NOMO-1 treated with DMSO at 0.1 percent for 48 hours (cell line): Measurements from ENCODE around the gene PSD2.

Experiments
- DNase-seq: peaks from one replicate; lab custom pipeline; 2025; ENCODE audit not compliant: unreplicated experiment; lab: John Stamatoyannopoulos, UW

PSD2 gene

DNA sequence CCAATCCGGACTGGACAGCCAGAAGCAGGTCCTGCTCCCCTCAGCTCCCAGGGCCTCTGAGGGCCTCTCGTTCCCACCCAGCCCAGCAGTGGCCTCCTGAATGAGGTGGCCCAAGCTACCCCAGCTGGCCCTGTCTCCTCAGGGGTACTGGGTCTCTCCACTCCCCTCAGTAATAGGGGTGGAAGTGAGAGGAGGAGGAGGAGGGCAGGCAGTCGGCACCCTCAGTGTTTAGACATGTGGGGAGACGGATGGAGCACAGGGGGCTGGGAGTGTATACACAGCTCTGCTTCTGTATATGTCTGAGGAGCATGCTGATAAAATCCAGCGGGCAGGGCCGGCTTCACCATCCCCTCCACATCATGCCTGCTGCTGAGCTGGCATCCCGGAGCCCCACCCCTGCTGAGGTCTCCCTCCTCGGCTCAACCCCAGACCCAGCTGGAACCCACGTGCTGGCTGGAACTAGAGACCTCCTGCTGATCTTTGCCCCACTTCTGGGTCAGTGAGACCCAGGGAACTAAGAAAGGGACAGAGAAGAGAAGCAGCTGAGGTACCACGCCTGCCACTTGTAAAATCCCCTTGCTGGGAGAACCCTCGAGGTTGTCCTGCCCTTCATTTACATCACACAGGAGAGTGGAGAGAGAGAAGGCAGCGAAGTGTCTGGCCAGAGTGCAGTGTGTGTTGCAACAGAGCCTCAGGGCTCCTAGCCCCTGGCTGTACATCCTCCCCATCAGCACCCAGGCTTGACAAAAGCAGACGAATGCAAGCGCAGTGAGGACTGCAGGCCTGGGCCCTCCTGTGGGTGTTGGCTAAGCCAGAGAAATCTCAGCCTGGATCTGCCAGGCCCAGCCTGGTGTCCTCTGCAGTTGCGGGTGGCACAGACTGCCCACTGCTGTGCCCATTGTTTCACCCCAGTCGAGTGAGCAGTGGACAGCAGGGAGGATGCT, 77.5 kb downstream of the PSD2 start:
- DNase-seq, result no peak

DNA sequence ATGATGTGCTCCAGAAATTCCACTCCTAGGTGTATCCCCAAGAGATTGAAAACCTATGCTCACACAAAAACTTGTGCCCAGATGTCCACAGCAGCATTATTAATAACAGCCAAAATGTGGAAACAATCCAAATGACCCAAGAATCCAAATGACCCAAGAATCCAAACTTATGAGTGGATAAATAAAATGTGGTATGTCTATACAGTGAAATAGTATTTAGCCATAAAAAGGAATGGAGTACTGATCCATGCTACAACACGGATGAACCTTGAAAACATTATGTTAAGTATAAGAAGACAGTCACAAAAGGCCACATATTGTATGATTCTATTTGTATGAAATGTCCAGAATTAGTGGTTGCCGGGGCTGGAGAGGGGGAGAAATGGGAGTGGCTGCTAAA, 80.3 kb downstream of the PSD2 start:
- DNase-seq, result no peak

DNA sequence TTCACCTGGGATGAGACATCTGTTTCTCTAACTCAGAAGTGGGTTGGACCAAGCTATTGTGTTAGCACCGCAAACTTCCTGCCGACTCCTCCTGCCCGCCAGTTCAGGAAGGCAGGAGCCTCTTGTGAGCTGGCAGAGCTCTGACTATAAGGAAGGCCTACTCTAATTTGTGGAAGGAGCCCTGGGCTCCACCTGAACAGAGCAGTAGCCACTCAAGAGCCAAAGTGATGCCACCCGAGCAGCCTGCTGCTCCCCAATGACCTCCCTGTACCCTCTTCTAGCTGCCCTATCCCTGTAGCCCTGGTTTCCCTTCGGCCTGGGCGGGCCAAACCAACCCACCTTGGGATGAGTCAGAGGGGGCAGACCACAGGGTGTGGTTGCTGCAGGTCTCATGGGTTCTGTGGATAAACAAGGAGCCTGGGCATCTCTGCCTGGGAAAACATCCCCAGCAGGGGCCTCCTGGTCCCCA, 81.6 kb downstream of the PSD2 start:
- DNase-seq, result no peak

DNA sequence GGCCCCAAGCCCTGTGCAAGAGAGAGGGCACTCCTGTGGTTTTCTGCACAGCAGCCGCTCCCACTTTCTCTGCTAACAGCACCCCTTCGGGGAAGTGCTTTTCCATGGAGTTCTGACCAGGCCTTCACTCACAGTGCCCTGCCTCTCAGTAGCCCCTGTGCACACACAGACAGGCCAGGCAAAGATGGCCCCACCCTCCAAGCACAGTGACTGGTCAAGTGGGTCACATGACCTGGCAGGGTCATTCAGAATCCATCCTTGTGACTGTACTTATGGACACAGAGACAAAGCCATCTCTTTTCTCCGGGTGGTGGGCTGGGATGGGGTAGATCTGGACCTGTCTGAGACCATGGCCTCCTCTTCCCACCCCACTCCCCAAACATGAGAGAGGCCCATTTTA, 82.5 kb downstream of the PSD2 start:
- no peak for DNase-seq

DNA sequence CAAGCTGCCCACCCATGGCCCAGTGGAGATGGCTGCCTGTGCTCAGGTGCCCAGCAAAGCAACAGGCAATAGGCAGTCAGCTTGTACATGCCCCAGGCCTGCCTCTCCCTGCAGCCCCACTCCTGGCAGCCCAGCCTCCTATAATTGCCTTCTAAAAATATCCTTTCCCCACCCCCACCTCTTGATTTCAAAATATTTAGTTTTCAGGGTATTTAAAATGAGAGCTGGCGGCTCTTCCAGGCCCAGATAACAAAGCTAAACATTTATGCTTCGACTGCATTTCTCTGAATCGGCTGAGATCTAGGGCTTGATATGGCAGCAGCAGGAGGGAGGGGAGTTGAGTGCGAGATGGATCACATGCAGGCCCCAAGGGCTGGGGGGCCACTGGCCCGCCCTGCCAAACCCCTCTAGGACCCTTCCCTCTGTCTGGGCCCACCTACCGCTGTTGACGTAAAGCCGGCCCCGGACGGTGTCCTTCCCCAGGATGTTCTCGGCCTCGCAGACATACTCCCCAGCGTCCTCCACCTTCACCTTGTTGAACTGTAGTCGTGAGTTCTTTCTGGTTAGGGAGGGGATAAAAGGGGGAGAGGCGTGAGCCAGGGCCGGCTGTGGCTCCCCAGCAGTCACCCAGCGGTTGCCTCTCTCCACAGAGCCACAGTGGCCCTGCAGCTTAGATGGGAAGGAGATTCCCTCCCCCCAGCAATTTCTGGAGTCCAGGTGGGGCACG, 85.0 kb downstream of the PSD2 start:
- no peak for DNase-seq

DNA sequence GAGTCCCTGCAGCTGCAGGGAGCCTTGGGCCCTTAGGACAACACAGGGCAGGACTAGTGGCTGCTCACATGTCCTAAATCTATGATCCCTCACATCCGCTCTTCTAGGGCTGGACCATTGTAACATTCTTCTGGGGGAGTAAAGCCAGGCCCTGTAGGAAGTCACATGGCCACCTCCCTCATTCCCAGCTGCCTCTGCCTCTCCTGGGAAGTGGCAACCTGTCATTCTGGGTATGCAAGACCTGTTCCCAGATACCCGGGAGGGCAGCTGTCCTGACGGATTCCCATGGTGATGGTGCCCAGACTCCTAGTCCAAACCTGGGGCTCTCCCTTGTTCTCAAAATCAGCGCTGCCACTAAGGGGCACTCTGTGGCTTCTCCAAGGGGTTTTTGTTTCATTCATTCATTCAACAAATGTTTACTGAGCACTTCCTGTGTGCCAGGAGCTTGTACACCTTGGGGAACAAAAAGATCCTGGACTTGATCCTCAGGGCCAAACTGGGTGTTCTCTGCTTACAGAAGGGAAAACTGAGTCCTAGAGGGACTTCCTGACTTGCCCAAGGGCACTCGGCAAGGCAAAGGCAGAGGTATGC, 85.6 kb downstream of the PSD2 start:
- no peak for DNase-seq

DNA sequence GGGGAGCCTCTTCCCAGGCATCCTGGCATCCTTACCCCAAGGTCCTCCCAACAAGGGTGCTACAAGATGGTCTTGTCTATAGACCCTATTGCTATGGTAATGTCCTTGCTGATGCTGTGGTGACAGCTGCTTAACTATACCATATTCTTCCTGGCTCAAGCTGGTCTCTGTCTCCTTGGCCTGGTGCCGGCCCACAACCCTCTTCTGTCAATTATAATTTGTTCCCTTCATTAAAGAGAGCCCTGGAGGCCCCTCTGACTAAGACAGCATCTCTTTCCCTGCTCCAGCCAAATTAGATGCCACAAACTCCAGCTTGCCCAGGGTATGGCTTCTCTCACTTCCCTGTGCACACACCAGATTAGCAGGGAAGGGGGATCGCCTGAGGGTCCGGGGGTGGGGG, 86.7 kb downstream of the PSD2 start:
- no peak for DNase-seq

DNA sequence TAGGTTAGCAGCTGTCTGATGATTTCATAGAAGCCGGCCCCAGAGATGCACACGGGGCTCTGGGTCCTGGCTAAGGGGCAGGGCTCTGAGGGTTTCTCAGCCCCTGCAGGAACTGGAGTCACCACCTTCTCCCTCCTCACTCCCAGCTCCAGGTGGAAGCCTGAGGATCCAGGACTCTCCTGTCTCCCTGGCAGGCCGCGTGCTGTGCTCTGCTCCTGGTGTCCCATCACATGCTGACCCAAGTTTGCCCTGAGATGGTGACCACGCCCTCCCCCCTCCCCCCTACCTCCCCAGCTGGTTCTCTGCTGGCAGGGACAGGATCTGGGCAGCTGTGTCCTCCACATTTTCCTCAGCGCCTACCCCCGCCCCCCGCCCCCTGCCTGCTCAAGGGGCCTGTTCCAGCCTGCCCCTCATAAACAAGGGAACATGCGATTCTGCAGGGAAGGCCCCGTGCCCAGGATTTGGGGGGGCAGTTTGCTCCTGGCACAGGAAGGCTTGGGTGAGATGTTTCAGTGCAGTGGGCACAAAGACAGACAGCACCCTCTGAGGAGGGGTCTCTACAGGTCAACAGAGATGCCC, 87.4 kb downstream of the PSD2 start:
- DNase-seq, result no peak

DNA sequence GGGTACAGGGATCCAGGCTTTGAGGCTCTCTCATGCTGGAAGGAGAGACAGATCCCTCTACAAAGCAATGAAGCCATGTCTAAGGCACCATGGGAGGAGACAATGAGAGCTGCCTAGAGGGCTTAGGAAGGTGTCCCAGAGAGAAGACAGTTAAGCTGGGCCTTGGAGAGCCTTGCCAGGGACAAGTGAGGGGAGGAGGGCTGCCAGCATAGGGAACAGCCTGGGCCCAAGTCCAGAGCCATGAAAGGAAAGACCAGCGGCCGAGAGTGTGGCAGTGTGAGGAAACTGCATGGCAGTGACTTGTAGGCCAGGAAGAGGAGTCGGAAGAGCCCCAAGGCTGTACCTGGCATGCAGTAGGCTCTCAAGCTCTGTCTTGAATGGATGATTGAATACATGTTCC, 88.5 kb downstream of the PSD2 start:
- no peak for DNase-seq

DNA sequence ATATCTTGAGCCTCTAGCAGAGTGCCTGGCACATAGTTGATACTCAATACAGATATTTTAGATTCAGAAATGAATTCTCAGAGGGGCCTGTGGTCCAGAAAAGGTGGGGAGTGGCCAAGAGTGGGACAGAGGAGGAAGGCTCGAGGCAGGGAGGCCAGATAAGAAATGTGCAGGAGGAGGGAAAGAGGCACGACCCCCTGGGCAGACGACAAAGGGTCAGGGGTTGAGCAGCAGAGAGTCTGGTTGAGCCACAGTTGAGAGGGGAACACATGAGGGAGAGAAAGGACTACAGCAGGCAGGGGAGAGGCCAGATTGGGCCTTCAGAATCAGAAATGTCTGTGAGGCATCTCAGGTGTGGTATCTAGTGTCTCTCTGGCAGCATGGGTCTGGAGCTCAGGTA, 89.1 kb downstream of the PSD2 start:
- DNase-seq, result no peak

DNA sequence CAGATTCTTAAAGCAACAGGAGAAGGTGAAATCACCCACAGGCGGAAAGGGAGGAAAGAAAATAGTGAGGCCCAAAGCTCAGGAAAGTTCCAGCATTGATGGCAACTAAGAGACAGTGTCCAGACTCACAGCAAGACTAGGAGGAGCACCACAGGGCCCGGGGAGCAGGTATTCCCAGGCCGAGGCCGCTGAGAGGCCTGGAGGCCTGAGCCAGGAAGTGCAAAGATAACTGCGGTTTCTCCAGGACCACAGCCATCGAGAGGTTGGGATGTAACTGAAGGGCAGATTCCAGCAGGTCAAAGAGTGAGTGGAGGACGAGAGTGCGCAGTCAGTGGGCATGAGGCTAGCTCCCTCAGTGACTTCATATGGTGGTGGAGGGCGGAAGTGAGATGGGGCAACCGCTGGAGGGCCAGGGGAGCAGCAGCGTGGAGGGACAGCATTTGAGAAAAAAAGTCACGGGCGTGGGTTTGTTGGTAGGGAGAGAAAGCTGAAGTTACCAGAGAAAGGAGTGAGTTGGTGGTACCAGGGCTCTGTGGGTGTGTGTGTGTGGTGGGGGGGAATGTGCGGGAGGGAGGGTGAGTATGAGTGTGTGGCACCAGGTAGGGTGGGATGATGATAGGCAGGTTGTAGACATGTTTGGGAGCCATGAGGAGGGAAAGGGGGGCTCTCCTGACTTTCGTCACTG, 89.7 kb downstream of the PSD2 start:
- no peak for DNase-seq

DNA sequence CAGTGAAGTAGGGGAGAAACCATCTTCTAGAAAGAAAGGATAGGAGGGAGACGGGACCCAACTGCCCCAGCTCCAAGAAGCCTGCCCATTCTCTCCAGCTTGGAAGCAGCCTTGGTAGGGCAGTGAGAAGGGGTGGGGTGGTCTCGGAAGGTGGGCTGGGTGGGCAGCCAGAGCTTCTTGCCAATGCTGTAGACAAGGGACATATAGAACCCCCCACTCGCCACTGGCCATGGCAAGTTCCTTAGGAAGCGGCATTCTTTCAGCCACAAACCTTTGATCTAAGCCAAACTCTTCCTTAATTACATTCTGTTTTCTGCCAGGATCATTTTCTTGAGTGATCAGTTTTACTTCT, 90.2 kb downstream of the PSD2 start:
- no peak for DNase-seq

DNA sequence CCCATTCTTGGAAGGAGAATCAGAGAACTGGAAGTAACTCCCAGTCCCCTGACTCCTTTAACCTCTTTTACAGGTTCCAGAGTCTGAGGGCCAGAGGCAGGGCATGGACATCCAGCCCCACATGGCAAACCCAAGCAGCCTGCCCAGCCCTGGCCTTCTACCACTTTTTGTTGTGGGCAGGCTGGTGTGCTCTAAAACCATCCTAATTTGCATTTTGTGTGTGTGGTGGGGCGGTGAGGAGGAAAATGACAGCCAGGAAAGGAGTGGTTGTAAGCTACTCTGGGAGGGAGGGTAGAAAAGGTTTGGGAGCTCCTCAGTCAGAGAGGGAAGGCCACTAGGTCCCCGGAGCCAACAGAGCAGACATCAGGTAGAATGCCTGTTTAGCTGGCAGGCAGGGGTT, 90.6 kb downstream of the PSD2 start:
- no peak for DNase-seq

DNA sequence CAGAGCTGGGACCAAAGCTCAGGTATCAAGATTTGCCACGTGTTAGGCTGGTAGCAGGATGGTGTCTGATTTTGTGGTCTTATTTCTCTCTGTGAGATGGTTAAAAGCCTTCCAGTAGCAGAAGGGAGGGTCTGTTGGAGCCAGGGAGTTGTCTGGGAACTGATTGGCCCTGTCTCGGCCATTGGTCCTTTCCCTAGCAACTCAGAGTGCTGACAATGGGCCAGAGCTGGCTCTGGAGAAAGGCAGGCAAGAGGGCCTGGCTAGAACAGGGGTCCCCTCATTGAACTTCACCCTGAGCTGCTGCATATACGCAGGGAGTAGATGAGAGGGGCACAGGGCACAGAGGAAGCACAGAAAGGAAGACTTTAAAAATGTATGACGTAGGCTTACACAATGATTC, 92.8 kb downstream of the PSD2 start:
- no peak for DNase-seq

DNA sequence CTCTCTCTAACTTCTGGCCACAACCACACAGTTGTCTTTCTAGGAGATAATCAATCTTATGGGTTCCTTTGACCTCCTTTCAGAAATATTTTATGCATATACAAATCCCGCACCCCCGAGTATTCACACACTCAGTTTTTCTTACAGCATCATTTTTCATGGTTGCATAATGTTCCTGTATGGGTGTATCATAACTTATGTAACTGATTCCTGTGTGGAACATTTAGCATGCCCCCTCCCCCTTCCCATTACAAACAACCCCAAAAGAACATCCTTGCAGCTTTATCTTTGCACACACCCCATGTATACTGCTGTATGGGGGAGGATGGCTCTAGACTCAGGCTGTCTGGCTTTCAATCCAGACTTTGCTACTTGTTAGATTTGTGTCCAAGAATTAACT, 93.8 kb downstream of the PSD2 start:
- no peak for DNase-seq

DNA sequence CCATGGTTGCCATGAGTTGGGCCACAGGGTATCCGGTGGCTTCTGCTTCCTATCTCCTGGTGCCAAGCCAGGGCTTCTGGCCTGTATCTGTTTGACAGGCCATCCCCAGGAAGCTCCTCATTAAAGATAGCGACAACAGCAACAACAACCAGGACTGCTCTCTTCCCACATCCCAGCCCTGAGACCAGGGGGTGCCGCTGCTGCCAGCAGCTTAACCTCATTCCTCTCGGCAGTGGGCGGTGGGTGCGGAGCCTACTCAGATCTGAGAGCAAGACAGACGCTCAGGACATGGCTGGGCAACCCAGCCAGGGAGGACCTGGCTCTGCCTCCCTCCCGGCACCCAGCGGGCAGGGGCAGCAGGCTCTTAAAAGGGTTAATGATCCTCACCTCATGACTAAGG, 98.3 kb downstream of the PSD2 start:
- DNase-seq, result no peak
